Measurements from ENCODE around the gene VRK1.

The VRK1 gene

GRCh38 chr14:96920023-96920422 lies 122.8 kb downstream of the VRK1 start:
- no peak for DNase-seq (ENCODE audit: low read depth, low spot score)

- DNase-seq (ENCODE audit: low read depth, low spot score), result no peak
Measured at GRCh38 chr14:96920820-96921219, 123.6 kb downstream of the VRK1 start.

GRCh38 chr14:96922986-96923385 lies 125.8 kb downstream of the VRK1 start:
- DNase-seq (ENCODE audit: low read depth, low spot score), result no peak

- DNase-seq (ENCODE audit: low read depth, low spot score), result no peak
Measured at GRCh38 chr14:96925422-96925821, 128.2 kb downstream of the VRK1 start.

- no peak for DNase-seq (ENCODE audit: low read depth, low spot score)
Measured at GRCh38 chr14:96926001-96926400, 128.8 kb downstream of the VRK1 start.

- DNase-seq (ENCODE audit: low read depth, low spot score), result no peak
Measured at GRCh38 chr14:96928779-96929380, 131.7 kb downstream of the VRK1 start.

GRCh38 chr14:96929950-96930349 lies 132.8 kb downstream of the VRK1 start:
- DNase-seq (ENCODE audit: low read depth, low spot score), result no peak

GRCh38 chr14:96930526-96930925 lies 133.3 kb downstream of the VRK1 start:
- DNase-seq (ENCODE audit: low read depth, low spot score), result no peak
